Subcutaneous abdominal adipose tissue (tissue), 5 donors: ENCODE results near the gene ZNF606.

Experiments
- H3K27ac ChIP-seq: one replicate; pipeline ENCODE4 v1.7.0; 2013; ENCODE audit warnings: low read depth, mild to moderate bottlenecking, inconsistent platforms, low read length, moderate library complexity
- H3K27me3 ChIP-seq, 5 donors: one replicate each; pipeline ENCODE4 v1.7.0; 2013; ENCODE audit warnings: low read length in 5 of 5, inconsistent platforms in 1 of 5; ENCODE audit not compliant: control insufficient read depth in 5 of 5, insufficient read depth in 4 of 5
- H3K36me3 ChIP-seq, 5 donors: one replicate each; pipeline ENCODE4 v1.7.0; 2013; ENCODE audit warnings: low read length in 5 of 5; ENCODE audit not compliant: control insufficient read depth in 5 of 5, insufficient read depth in 5 of 5
- H3K4me1 ChIP-seq, 5 donors: one replicate each; pipeline ENCODE4 v1.7.0; 2013; ENCODE audit warnings: low read length in 5 of 5, mild to moderate bottlenecking in 3 of 5, moderate library complexity in 1 of 5; ENCODE audit not compliant: control insufficient read depth in 5 of 5, insufficient read depth in 5 of 5
- H3K4me3 ChIP-seq, 5 donors: one replicate each; pipeline ENCODE4 v1.7.0; 2013; ENCODE audit warnings: low read length in 5 of 5, low read depth in 1 of 5
- H3K9ac ChIP-seq, 5 donors: one replicate each; pipeline ENCODE4 v1.7.0; 2013; ENCODE audit warnings: low read length in 5 of 5, mild to moderate bottlenecking in 4 of 5, moderate library complexity in 3 of 5
- H3K9me3 ChIP-seq, 5 donors: one replicate each; pipeline ENCODE4 v1.7.0; 2013; ENCODE audit warnings: low read length in 5 of 5; ENCODE audit not compliant: control insufficient read depth in 5 of 5
- donor health status: healthy.
- donor health status: healthy.
- donor health status: healthy.
- donor health status: healthy.
- donor health status: healthy.

The ZNF606 gene

DNA sequence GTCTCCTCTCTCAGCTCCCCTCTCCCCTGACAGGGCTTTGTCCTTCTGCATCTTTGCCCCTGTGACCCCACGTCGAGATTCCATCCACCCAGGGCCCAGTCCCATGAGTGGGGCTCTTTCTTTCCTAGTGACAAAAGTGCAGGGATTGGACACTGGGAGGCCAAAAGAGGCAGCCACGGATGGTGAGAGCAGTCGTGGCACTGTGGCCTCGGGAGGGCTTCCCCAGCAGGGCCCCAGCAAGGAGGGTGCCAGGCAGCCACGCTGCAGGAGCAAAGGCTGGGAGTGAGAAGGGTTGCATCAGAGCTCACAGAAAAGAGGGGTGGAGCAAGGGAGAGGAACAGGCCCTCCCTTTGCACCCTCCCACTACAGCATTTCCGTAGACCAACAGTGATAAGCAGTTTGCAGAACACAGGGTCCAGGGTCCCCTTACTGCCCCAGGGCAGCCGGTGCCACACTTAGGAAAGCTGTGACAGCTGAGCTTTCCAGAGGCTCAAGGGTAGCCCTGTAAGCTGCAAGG is 36.1 kb upstream of the ZNF606 start:
- H3K27ac ChIP-seq = no peak overlapping the region
- H3K4me3 ChIP-seq = peak overlapping the region in 2 of 5 donors; percentile 4 to 12
- peaks cover 0 to 14% (median 10%) of the 10 kb centered on the region in 5 donors for H3K27me3 ChIP-seq
- H3K9ac ChIP-seq = no peak overlapping the region
- H3K4me1 ChIP-seq = no peaks in the 10 kb centered on the region
- no peaks in the 10 kb centered on the region for H3K36me3 ChIP-seq
- H3K9me3 ChIP-seq = peaks cover 22 to 75% (median 68%) of the 10 kb centered on the region in 5 donors

DNA sequence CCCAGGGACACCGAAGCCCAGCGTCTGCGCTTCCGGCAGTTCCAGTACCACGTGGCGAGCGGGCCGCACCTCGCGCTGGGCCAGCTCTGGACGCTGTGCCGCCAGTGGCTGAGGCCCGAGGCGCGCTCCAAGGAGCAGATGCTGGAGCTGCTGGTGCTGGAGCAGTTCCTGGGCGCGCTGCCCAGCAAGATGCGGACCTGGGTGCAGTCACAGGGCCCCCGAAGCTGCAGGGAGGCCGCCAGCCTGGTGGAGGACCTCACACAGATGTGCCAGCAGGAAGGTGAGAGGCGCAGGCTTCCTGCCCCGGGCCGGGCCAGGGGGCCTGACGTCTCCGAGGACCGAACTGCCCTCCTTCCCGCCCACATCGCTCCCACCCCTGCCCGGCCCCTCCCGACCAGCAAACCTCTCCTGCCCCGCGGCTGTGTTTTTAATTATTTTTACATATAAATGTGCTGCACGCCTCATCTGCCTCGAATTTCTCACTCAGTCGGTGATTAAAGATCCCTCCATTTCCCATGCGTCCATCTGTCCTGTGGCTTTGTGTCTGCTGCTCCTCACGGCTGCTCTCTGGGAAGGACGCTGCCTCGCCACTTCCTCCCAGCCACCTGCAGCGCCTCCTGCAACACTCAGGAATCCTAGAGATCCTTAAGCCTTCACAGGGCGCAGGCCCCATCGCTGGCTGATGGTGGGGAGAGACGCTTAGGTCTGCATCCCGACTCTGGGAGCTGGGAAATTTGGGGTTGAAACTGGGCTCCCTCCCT is 35.5 kb upstream of the ZNF606 start:
- H3K27me3 ChIP-seq = peaks cover 0 to 19% (median 10%) of the 10 kb centered on the region in 5 donors
- no peak overlapping the region for H3K9ac ChIP-seq
- no peak overlapping the region for H3K4me3 ChIP-seq
- no peaks in the 10 kb centered on the region for H3K36me3 ChIP-seq
- H3K9me3 ChIP-seq = peaks cover 19 to 76% (median 67%) of the 10 kb centered on the region in 5 donors
- H3K4me1 ChIP-seq = peaks cover 0 to 3% (median 0%) of the 10 kb centered on the region in 5 donors
- no peak overlapping the region for H3K27ac ChIP-seq

GRCh38 chr19:58035863-58036262 is 33.2 kb upstream of the ZNF606 start:
- H3K36me3 ChIP-seq = no peaks in the 10 kb centered on the region
- H3K27me3 ChIP-seq = peaks cover 0 to 19% (median 14%) of the 10 kb centered on the region in 5 donors
- H3K4me1 ChIP-seq = peaks cover 0 to 3% (median 0%) of the 10 kb centered on the region in 5 donors
- peaks cover 13 to 60% (median 51%) of the 10 kb centered on the region in 5 donors for H3K9me3 ChIP-seq
- H3K4me3 ChIP-seq = peak overlapping the region in 1 of 5 donors; percentile 13
- H3K27ac ChIP-seq = no peak overlapping the region
- H3K9ac ChIP-seq = no peak overlapping the region

DNA sequence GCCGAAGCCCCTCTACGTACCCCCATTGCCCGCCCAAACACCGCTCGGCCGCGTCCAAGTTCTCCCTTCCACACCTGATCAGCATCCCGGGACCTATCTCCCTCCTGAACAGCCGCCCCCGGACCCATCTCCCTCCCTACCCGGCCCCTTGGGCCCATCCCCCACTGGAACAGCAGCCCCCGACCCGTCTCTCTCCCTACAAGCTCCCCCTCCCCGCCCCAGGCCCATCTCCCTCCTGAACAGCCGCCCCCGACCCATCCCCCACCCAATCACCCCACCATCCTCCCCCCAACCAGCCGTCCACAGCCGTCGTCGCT is 31.8 kb upstream of the ZNF606 start:
- Histone ChIP-seq H3K27ac (no peak overlapping the region), H3K9me3 (peaks cover 12 to 55% (median 40%) of the 10 kb centered on the region in 5 donors), H3K27me3 (peaks cover 0 to 19% (median 14%) of the 10 kb centered on the region in 5 donors), H3K9ac (no peak overlapping the region), H3K4me1 (peaks cover 0 to 3% (median 0%) of the 10 kb centered on the region in 5 donors), H3K4me3 (peak overlapping the region in 3 of 5 donors; percentile 37 to 48 (median 40)), H3K36me3 (no peaks in the 10 kb centered on the region)

GRCh38 chr19:58033741-58034476 is 31.3 kb upstream of the ZNF606 start, which contains the start of gene ZSCAN1:
Gene ZSCAN1, plus strand, starts transcription at chr19:58034025. Its CDS starts 3,812 bp downstream, at chr19:58037837.
- Histone ChIP-seq H3K27me3 (peaks cover 0 to 19% (median 14%) of the 10 kb centered on the region in 5 donors), H3K4me3 (peak within 1 kb of the TSS; percentile 11 to 48 (median 40)), H3K9me3 (peaks cover 12 to 55% (median 36%) of the 10 kb centered on the region in 5 donors), H3K9ac (no peak within 1 kb of the TSS), H3K27ac (no peak within 1 kb of the TSS), H3K4me1 (peaks cover 0 to 3% (median 0%) of the 10 kb centered on the region in 5 donors), H3K36me3 (no peaks in the 10 kb centered on the region)

- Histone ChIP-seq H3K27ac (no peak overlapping the region), H3K27me3 (peaks cover 0 to 5% (median 0%) of the 10 kb centered on the region in 5 donors), H3K4me1 (peaks cover 0 to 5% (median 0%) of the 10 kb centered on the region in 5 donors), H3K9ac (no peak overlapping the region), H3K36me3 (no peaks in the 10 kb centered on the region), H3K4me3 (no peak overlapping the region), H3K9me3 (peaks cover 0 to 27% (median 11%) of the 10 kb centered on the region in 5 donors)
These were observed 22.0 kb upstream of the ZNF606 start for GRCh38 chr19:58024661-58025060.

- H3K27me3 ChIP-seq = peaks cover 0 to 6% (median 3%) of the 10 kb centered on the region in 5 donors
- peaks cover 0 to 10% (median 6%) of the 10 kb centered on the region in 5 donors for H3K9me3 ChIP-seq
- H3K4me3 ChIP-seq = no peak overlapping the region
- H3K4me1 ChIP-seq = peaks cover 0 to 5% (median 0%) of the 10 kb centered on the region in 5 donors
- no peak overlapping the region for H3K27ac ChIP-seq
- H3K9ac ChIP-seq = no peak overlapping the region
- H3K36me3 ChIP-seq = no peaks in the 10 kb centered on the region
These were observed 19.7 kb upstream of the ZNF606 start for GRCh38 chr19:58022283-58022660.

DNA sequence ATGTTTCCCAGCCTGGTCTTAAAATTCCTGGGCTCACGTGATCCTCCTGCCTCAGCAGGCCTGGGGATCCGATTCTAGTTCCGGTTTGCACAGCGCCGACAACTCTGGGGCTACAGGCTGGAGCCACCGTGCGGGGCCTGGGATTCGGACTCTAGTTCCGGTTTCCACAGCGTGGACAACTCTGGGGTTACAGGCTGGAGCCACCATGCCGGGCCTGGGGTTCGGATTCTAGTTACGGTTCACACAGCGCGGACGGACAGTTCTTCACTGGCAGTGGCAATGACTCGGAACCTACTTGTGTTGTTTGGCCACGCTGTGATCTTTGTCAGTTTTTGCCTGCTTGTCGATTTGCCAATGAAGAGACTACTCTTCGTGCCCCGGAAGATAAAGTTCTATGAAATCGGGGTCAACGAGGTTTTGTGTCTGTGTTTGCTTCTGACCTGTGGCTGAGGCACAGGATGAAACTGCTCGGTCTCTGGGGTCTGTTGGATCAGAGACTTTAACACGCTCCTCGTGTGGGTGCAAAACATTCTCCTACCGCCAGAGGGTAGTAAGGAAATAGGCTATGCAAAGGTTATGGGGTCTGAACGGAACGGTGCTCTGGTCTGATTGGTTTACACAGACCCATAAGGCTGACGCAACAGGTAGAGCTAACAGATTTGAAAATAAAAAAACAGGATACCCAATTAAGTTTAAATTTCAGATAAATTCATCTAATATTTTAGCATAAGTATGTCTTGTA is 19.1 kb upstream of the ZNF606 start:
- Histone ChIP-seq H3K9me3 (peaks cover 2 to 15% (median 6%) of the 10 kb centered on the region in 5 donors), H3K27me3 (peaks cover 0 to 6% (median 3%) of the 10 kb centered on the region in 5 donors), H3K4me1 (peaks cover 0 to 5% (median 0%) of the 10 kb centered on the region in 5 donors), H3K36me3 (no peaks in the 10 kb centered on the region), H3K27ac (no peak overlapping the region), H3K4me3 (no peak overlapping the region), H3K9ac (no peak overlapping the region)

GRCh38 chr19:58020129-58020528 is 17.5 kb upstream of the ZNF606 start:
- H3K4me3 ChIP-seq = no peak overlapping the region
- no peak overlapping the region for H3K9ac ChIP-seq
- peaks cover 2 to 8% (median 5%) of the 10 kb centered on the region in 5 donors for H3K9me3 ChIP-seq
- H3K4me1 ChIP-seq = peaks cover 0 to 5% (median 0%) of the 10 kb centered on the region in 5 donors
- peaks cover 0 to 6% (median 3%) of the 10 kb centered on the region in 5 donors for H3K27me3 ChIP-seq
- no peaks in the 10 kb centered on the region for H3K36me3 ChIP-seq
- no peak overlapping the region for H3K27ac ChIP-seq
